Panc1 (cell line): ENCODE data around the gene CHAF1A.

Source experiments
- POLR2AphosphoS5 ChIP-seq: IDR thresholded peaks from 2 replicates; pipeline ENCODE4 v1.6.1; 2012; ENCODE audit warnings: mild to moderate bottlenecking, low read depth, low read length, moderate library complexity
- SIN3A ChIP-seq: IDR thresholded peaks from 2 replicates; pipeline ENCODE4 v1.6.1; 2012; ENCODE audit warnings: low read depth, mild to moderate bottlenecking, low read length, moderate library complexity, borderline replicate concordance; ENCODE audit not compliant: insufficient read depth
- TCF7L2 ChIP-seq: IDR thresholded peaks from 2 replicates; pipeline ENCODE4 v1.6.1; 2011; ENCODE audit warnings: mild to moderate bottlenecking, low read depth, low read length, inconsistent platforms
- TF ChIP-seq, protein P1 (sequence below): fragments of 450-650 bp; IDR thresholded peaks from 2 replicates; pipeline ENCODE4 v1.5.1; 2017; ENCODE audit warnings: mild to moderate bottlenecking
- TF ChIP-seq, protein P2 (sequence below), 2 experiments: IDR thresholded peaks; 2 replicates each; pipeline ENCODE4 v1.6.1; 2011 to 2012; ENCODE audit warnings: low read depth in 2 of 2, control low read depth in 1 of 2, low read length in 1 of 2, mild to moderate bottlenecking in 1 of 2, moderate library complexity in 1 of 2; ENCODE audit not compliant: insufficient read depth in 1 of 2

DNA sequence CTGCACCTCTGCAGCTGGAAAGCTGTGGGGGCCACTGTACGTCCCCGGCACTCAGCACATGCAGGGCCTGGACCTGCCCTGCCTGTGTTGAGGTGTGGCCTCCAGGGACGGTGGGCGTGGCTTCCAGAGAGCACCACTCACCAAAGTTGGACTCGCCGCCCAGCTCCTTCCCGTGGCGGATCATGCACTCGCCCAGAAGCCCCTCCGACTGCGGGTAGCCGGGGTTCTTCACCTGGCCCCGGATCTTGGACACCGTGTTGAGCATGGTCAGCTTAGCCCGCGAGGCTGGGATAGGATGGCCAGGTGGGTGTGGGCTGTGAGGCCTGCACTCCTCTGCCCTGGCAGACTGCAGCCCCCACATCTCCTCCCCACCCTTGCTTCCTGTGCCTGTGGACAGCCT lies 37.1 kb upstream of the CHAF1A start:
- TF ChIP-seq, protein P1, sequence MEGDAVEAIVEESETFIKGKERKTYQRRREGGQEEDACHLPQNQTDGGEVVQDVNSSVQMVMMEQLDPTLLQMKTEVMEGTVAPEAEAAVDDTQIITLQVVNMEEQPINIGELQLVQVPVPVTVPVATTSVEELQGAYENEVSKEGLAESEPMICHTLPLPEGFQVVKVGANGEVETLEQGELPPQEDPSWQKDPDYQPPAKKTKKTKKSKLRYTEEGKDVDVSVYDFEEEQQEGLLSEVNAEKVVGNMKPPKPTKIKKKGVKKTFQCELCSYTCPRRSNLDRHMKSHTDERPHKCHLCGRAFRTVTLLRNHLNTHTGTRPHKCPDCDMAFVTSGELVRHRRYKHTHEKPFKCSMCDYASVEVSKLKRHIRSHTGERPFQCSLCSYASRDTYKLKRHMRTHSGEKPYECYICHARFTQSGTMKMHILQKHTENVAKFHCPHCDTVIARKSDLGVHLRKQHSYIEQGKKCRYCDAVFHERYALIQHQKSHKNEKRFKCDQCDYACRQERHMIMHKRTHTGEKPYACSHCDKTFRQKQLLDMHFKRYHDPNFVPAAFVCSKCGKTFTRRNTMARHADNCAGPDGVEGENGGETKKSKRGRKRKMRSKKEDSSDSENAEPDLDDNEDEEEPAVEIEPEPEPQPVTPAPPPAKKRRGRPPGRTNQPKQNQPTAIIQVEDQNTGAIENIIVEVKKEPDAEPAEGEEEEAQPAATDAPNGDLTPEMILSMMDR = no peak
- TF ChIP-seq TCF7L2 = no peak
- TF ChIP-seq POLR2AphosphoS5 = no peak
- TF ChIP-seq, protein P2, sequence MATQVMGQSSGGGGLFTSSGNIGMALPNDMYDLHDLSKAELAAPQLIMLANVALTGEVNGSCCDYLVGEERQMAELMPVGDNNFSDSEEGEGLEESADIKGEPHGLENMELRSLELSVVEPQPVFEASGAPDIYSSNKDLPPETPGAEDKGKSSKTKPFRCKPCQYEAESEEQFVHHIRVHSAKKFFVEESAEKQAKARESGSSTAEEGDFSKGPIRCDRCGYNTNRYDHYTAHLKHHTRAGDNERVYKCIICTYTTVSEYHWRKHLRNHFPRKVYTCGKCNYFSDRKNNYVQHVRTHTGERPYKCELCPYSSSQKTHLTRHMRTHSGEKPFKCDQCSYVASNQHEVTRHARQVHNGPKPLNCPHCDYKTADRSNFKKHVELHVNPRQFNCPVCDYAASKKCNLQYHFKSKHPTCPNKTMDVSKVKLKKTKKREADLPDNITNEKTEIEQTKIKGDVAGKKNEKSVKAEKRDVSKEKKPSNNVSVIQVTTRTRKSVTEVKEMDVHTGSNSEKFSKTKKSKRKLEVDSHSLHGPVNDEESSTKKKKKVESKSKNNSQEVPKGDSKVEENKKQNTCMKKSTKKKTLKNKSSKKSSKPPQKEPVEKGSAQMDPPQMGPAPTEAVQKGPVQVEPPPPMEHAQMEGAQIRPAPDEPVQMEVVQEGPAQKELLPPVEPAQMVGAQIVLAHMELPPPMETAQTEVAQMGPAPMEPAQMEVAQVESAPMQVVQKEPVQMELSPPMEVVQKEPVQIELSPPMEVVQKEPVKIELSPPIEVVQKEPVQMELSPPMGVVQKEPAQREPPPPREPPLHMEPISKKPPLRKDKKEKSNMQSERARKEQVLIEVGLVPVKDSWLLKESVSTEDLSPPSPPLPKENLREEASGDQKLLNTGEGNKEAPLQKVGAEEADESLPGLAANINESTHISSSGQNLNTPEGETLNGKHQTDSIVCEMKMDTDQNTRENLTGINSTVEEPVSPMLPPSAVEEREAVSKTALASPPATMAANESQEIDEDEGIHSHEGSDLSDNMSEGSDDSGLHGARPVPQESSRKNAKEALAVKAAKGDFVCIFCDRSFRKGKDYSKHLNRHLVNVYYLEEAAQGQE (IDR thresholded peaks at IDR 0.05; ENCODE audit: insufficient read depth in 1 of 2, low read depth in 2 of 2, low read length in 1 of 2) = no peak
- TF ChIP-seq SIN3A = no peak
